NCI-H524 treated with DMSO at 0.1 percent for 48 hours (cell line): Measurements from ENCODE around the gene STXBP2.

Experiments used
- DNase-seq: peaks from one replicate; lab custom pipeline; 2025; lab: John Stamatoyannopoulos, UW

STXBP2 gene

GRCh38 chr19:7636691-7637373 lies at the start of gene STXBP2:
Gene STXBP2 (plus strand): TSS chr19:7637110. CDS start chr19:7637150, 40 bp downstream.
- no peak for DNase-seq

GRCh38 chr19:7589822-7590221 lies 47.1 kb upstream of the STXBP2 start:
- no peak for DNase-seq

GRCh38 chr19:7590256-7590655 lies 46.7 kb upstream of the STXBP2 start:
- DNase-seq = no peak

GRCh38 chr19:7595466-7596133 lies 41.3 kb upstream of the STXBP2 start, which contains the start of gene CAMSAP3:
Gene CAMSAP3 (plus strand): TSS chr19:7595863. CDS start chr19:7596003, 140 bp downstream.
- peak; percentile 56 for DNase-seq

- DNase-seq = no peak
Measured at GRCh38 chr19:7596211-7596937, 40.5 kb upstream of the STXBP2 start.

- DNase-seq = no peak
Measured at GRCh38 chr19:7597689-7598088, 39.2 kb upstream of the STXBP2 start.

GRCh38 chr19:7598180-7598579 lies 38.7 kb upstream of the STXBP2 start:
- DNase-seq = no peak

- no peak for DNase-seq
Measured at GRCh38 chr19:7600721-7601120, 36.2 kb upstream of the STXBP2 start.

GRCh38 chr19:7602240-7602934 lies 34.5 kb upstream of the STXBP2 start:
- DNase-seq = no peak

GRCh38 chr19:7602935-7603497 lies 33.9 kb upstream of the STXBP2 start:
- no peak for DNase-seq

GRCh38 chr19:7603919-7604318 lies 33.0 kb upstream of the STXBP2 start:
- DNase-seq = no peak

- no peak for DNase-seq
Measured at GRCh38 chr19:7605490-7606222, 31.3 kb upstream of the STXBP2 start.

- no peak for DNase-seq
Measured at GRCh38 chr19:7606289-7606688, 30.6 kb upstream of the STXBP2 start.

GRCh38 chr19:7607212-7607873 lies 29.6 kb upstream of the STXBP2 start:
- no peak for DNase-seq

- no peak for DNase-seq
Measured at GRCh38 chr19:7607874-7608560, 28.9 kb upstream of the STXBP2 start.

- no peak for DNase-seq
Measured at GRCh38 chr19:7610491-7611240, 26.2 kb upstream of the STXBP2 start.

- no peak for DNase-seq
Measured at GRCh38 chr19:7611541-7612279, 25.2 kb upstream of the STXBP2 start.
